IMR-90 (cell line): Measurements from ENCODE around the gene SMCO4. TPM values are rescaled to one million over a fixed set of nuclear protein-coding genes. Genes with fewer than 3 reads are reported as not detected.

Experiments
- ATAC-seq: fragments of 200-7000 bp; cut with Tn5 transposase; 2 replicates; pipeline ENCODE4 v1.9.1; 2020; ENCODE audit warnings: low read depth, mild to moderate bottlenecking, moderate library complexity
- BruUV-seq: library from RNA; stranded (reverse); fragments of 400-500 nt; replicated peaks from 2 replicates; lab custom pipeline; 2021; lab: Mats Ljungman, UMichigan
- CTCF ChIA-PET: fragments of 300-600 bp; formaldehyde crosslinking; extraction: SDS; loops from one replicate; lab custom pipeline; 2021; ENCODE audit warnings: antibody characterized with exemption; lab: Yijun Ruan, JAX
- POLR2A ChIA-PET: fragments of 300-600 bp; sonication (Branson Sonifier 250); formaldehyde crosslinking; loops from one replicate; lab custom pipeline; 2022; ENCODE audit warnings: antibody characterized with exemption; ENCODE audit not compliant: unreplicated experiment; lab: Charles Lee
- DNase-seq: peaks from one replicate; pipeline ENCODE4 v3.0.0; 2013
- H2AFZ ChIP-seq: replicated peaks from 2 replicates; pipeline ENCODE3; 2013; ENCODE audit warnings: low read length, mild to moderate bottlenecking; ENCODE audit not compliant: poor library complexity
- H2AK5ac ChIP-seq: 2 replicates; pipeline ENCODE4 v1.6.1; 2013; ENCODE audit warnings: low read depth, low read length, inconsistent platforms
- H2AK9ac ChIP-seq: replicated peaks from 2 replicates; pipeline ENCODE3; 2013; ENCODE audit warnings: mild to moderate bottlenecking, low read depth, low read length, moderate library complexity; ENCODE audit not compliant: poor library complexity
- H2BK120ac ChIP-seq: 2 replicates; pipeline ENCODE4 v1.6.1; 2013; ENCODE audit warnings: low read depth, low read length, inconsistent platforms
- H2BK15ac ChIP-seq: 3 replicates; pipeline ENCODE4 v1.6.1; 2013; ENCODE audit warnings: low read depth, low read length, inconsistent platforms
- H2BK20ac ChIP-seq: 2 replicates; pipeline ENCODE4 v1.6.1; 2013; ENCODE audit warnings: low read depth, mild to moderate bottlenecking, inconsistent platforms, low read length, moderate library complexity
- H2BK5ac ChIP-seq: 2 replicates; pipeline ENCODE4 v1.6.1; 2013; ENCODE audit warnings: mild to moderate bottlenecking, low read depth, low read length, inconsistent platforms; ENCODE audit not compliant: poor library complexity, severe bottlenecking
- H3K14ac ChIP-seq: replicated peaks from 2 replicates; pipeline ENCODE4 v1.6.1; 2013; ENCODE audit warnings: low read depth, low read length, inconsistent platforms
- H3K18ac ChIP-seq: 2 replicates; pipeline ENCODE4 v1.6.1; 2013; ENCODE audit warnings: low read depth, low read length, control low read depth
- H3K23ac ChIP-seq: 2 replicates; pipeline ENCODE4 v1.6.1; 2013; ENCODE audit warnings: low read depth, low read length, inconsistent platforms
- H3K27ac ChIP-seq: 2 replicates; pipeline ENCODE4 v1.5.1; 2013; ENCODE audit warnings: mild to moderate bottlenecking, control low read depth, low read length; ENCODE audit not compliant: insufficient read depth
- H3K27me3 ChIP-seq: 2 replicates; pipeline ENCODE4 v1.6.1; 2013; ENCODE audit warnings: low read length; ENCODE audit not compliant: control insufficient read depth, insufficient read depth
- H3K36me3 ChIP-seq: 2 replicates; pipeline ENCODE4 v1.6.1; 2013; ENCODE audit warnings: low read length, mixed read lengths; ENCODE audit not compliant: control insufficient read depth, insufficient read depth
- H3K4ac ChIP-seq: 2 replicates; pipeline ENCODE4 v1.6.1; 2013; ENCODE audit warnings: low read depth, low read length, inconsistent platforms
- H3K4me1 ChIP-seq: 2 replicates; pipeline ENCODE4 v1.6.1; 2013; ENCODE audit warnings: low read length, mixed read lengths; ENCODE audit not compliant: control insufficient read depth, insufficient read depth
- H3K4me2 ChIP-seq: 2 replicates; pipeline ENCODE4 v1.6.1; 2013; ENCODE audit warnings: low read depth, mild to moderate bottlenecking, control low read depth, low read length, moderate library complexity
- H3K4me3 ChIP-seq: 2 replicates; pipeline ENCODE4 v1.5.1; 2013; ENCODE audit warnings: low read depth, mild to moderate bottlenecking, control low read depth, low read length, moderate library complexity; ENCODE audit not compliant: insufficient read depth
- H3K56ac ChIP-seq: 2 replicates; pipeline ENCODE4 v1.6.1; 2013; ENCODE audit warnings: low read length, inconsistent platforms; ENCODE audit not compliant: insufficient read depth; ENCODE audit errors: extremely low read depth
- H3K79me1 ChIP-seq, 2 experiments: 2 replicates each; pipeline ENCODE4 v1.6.1; 2013; ENCODE audit warnings: low read length in 2 of 2, inconsistent platforms in 1 of 2, low read depth in 1 of 2
- H3K9ac ChIP-seq: 2 replicates; pipeline ENCODE4 v1.6.1; 2013; ENCODE audit warnings: low read depth, low read length, control low read depth
- H3K9me1 ChIP-seq: 2 replicates; pipeline ENCODE4 v1.6.1; 2013; ENCODE audit warnings: low read length, inconsistent platforms; ENCODE audit not compliant: insufficient read depth
- H3K9me3 ChIP-seq: 2 replicates; pipeline ENCODE4 v1.6.1; 2013; ENCODE audit warnings: low read length; ENCODE audit not compliant: control insufficient read depth, insufficient read depth
- H4K20me1 ChIP-seq: 2 replicates; pipeline ENCODE4 v1.6.1; 2013; ENCODE audit warnings: low read length, inconsistent platforms; ENCODE audit not compliant: insufficient read depth
- H4K5ac ChIP-seq: 2 replicates; pipeline ENCODE4 v1.6.1; 2013; ENCODE audit warnings: mild to moderate bottlenecking, low read depth, low read length, control low read depth
- H4K8ac ChIP-seq, 2 experiments: 2 replicates each; pipeline ENCODE4 v1.6.1; 2013; ENCODE audit warnings: low read depth in 2 of 2, low read length in 2 of 2, control low read depth in 1 of 2, inconsistent platforms in 1 of 2
- H4K91ac ChIP-seq: 2 replicates; pipeline ENCODE4 v1.6.1; 2013; ENCODE audit warnings: low read depth, low read length, inconsistent platforms; ENCODE audit not compliant: insufficient read depth
- BHLHE40 ChIP-seq: fragments of 150-350 bp; IDR thresholded peaks from 2 replicates; pipeline ENCODE4 v1.6.1; 2016; ENCODE audit warnings: mild to moderate bottlenecking, low read depth, low read length
- CHD1 ChIP-seq: IDR thresholded peaks from 2 replicates; pipeline ENCODE4 v1.6.1; 2012; ENCODE audit warnings: low read depth, low read length, improper control_type of control experiment
- CTCF ChIP-seq: conservative IDR thresholded peaks from 2 replicates; pipeline ENCODE4 v1.5.1; 2012; ENCODE audit warnings: mild to moderate bottlenecking, low read depth, low read length, improper control_type of control experiment
- MXI1 ChIP-seq: IDR thresholded peaks from 2 replicates; pipeline ENCODE4 v1.6.1; 2012; ENCODE audit warnings: low read depth, mild to moderate bottlenecking, low read length, moderate library complexity, borderline replicate concordance
- POLR2A ChIP-seq: IDR thresholded peaks from 2 replicates; pipeline ENCODE4 v1.6.1; 2012; ENCODE audit warnings: mild to moderate bottlenecking, low read depth, low read length
- RAD21 ChIP-seq: IDR thresholded peaks from 2 replicates; pipeline ENCODE4 v1.6.1; 2012; ENCODE audit warnings: low read length, improper control_type of control experiment
- RCOR1 ChIP-seq: IDR thresholded peaks from 2 replicates; pipeline ENCODE4 v1.6.1; 2012; ENCODE audit warnings: mild to moderate bottlenecking, low read length, improper control_type of control experiment; ENCODE audit not compliant: insufficient replicate concordance
- RFX5 ChIP-seq: IDR thresholded peaks from 2 replicates; pipeline ENCODE4 v1.8.0; 2012; ENCODE audit warnings: low read depth, mild to moderate bottlenecking, low read length, moderate library complexity
- SMC3 ChIP-seq: fragments of 150-350 bp; IDR thresholded peaks from 2 replicates; pipeline ENCODE4 v1.6.1; 2016; ENCODE audit warnings: low read depth, mild to moderate bottlenecking, antibody characterized with exemption, low read length, moderate library complexity
- WGBS, 2 experiments: methylation state at CpG; one replicate each; pipeline versions ENCODE4 v1.1.5 to v1.1.7; 2013; ENCODE audit warnings: missing lambda C conversion rate in 2 of 2; ENCODE audit not compliant: insufficient read length in 1 of 2; ENCODE audit errors: extremely low coverage in 2 of 2; 5-methylcytosine and 5-hydroxymethylcytosine counted together
- dilution Hi-C: fragments of 300-500 bp; cut with HindIII; formaldehyde crosslinking; loops from one replicate; pipeline ENCODE4 v1.14.3; 2018; ENCODE audit warnings: low sequenced_read_pairs; ENCODE audit not compliant: unreplicated experiment
- in situ Hi-C: fragments of 300-500 bp; cut with MboI; formaldehyde crosslinking; loops from 3 replicates; pipeline ENCODE4 v1.14.3; 2019; ENCODE audit warnings: low sequenced_read_pairs, inconsistent platforms, mixed read lengths
- intact Hi-C: fragments of 100-400 bp; cut with micrococcal nuclease; formaldehyde crosslinking; loops from 2 replicates; pipeline ENCODE4 v1.10.0; 2022
- polyA plus RNA-seq, 3 experiments: library from polyadenylated mRNA; depleted of rRNA; stranded (reverse); fragments of >200 nt; gene quantifications; 2 replicates each; pipeline ENCODE4 v1.2.3, GENCODE V29; 2012; ENCODE audit warnings: low replicate concordance in 1 of 3
- total RNA-seq: library from RNA; depleted of rRNA; stranded (reverse); fragments of >200 nt; gene quantifications from 2 replicates; pipeline ENCODE4 v1.2.3, GENCODE V29; 2012

Gene SMCO4
- total and polyA plus RNA-seq, 2 of the 4 experiments (the other 2 are of a cell fraction): 2.2 to 17.7 TPM

- in situ Hi-C loops: no loop called here
- no peak overlapping the region for H2AK5ac ChIP-seq
- no peak overlapping the region for H2AFZ ChIP-seq
- DNase-seq (no peak), ATAC-seq (no peak)
- TF ChIP-seq CTCF (no peak), RAD21 (no peak), CHD1 (no peak), SMC3 (no peak), RCOR1 (no peak), POLR2A (no peak), BHLHE40 (no peak), MXI1 (no peak), RFX5 (no peak)
- H3K4me1 ChIP-seq: no peaks in the 10 kb centered on the region
- no peaks in the 10 kb centered on the region for H4K20me1 ChIP-seq
- H3K4me2 ChIP-seq: no peak overlapping the region
- H3K9me3 ChIP-seq: no peaks in the 10 kb centered on the region
- no peak overlapping the region for H4K5ac ChIP-seq
- H3K36me3 ChIP-seq: no peaks in the 10 kb centered on the region
- no peak overlapping the region for H3K18ac ChIP-seq
- no peaks in the 10 kb centered on the region for H3K27me3 ChIP-seq
- no peak overlapping the region for H2AK9ac ChIP-seq
- no peak overlapping the region for H3K56ac ChIP-seq
- no peak overlapping the region for H3K9ac ChIP-seq
- no peak overlapping the region for H4K8ac ChIP-seq
- CTCF ChIA-PET: no interaction called here
- no peaks in the 10 kb centered on the region for H3K79me1 ChIP-seq
- no peak overlapping the region for H3K4ac ChIP-seq
- no peak overlapping the region for H2BK120ac ChIP-seq
- H3K27ac ChIP-seq: no peak overlapping the region
- H3K23ac ChIP-seq: no peak overlapping the region
- H3K14ac ChIP-seq: no peak overlapping the region
- H3K9me1 ChIP-seq: no peaks in the 10 kb centered on the region
- POLR2A ChIA-PET: no interaction called here
- WGBS, 2 experiments: 75% methylated on average over 2 of the region's 9 CpGs; no CpG with 5 or more reads in 1 of the 2 experiments
- H2BK5ac ChIP-seq: no peak overlapping the region
- dilution Hi-C loops: no loop called here
- intact Hi-C loops: loop anchor here (2.0 kb wide), 1 partner anchor 73 kb away; no protein-coding TSS in a partner anchor
- no peak overlapping the region for H2BK15ac ChIP-seq
- H2BK20ac ChIP-seq: no peak overlapping the region
- no peak overlapping the region for H4K91ac ChIP-seq
- BruUV-seq: no TSS peak
- H3K4me3 ChIP-seq: no peak overlapping the region
Observed at GRCh38 chr11:93458286-93458685, 84.9 kb downstream of the SMCO4 start.
